SK-N-SH treated with all-trans-retinoic acid at 6 μM for 48 hours (cell line): ENCODE results near the gene ZBTB3.

ENCODE experiments used
- ATAC-seq: fragments of 200-7000 bp; cut with Tn5 transposase; 3 replicates; pipeline ENCODE4 v1.9.1; 2020; ENCODE audit warnings: mild to moderate bottlenecking, moderate library complexity
- ARNTL ChIP-seq: fragments of 450-650 bp; formaldehyde crosslinking; IDR thresholded peaks from 2 replicates; pipeline ENCODE4 v1.5.0; 2020; ENCODE audit warnings: low read depth, mild to moderate bottlenecking, moderate library complexity, borderline replicate concordance
- BACH2 ChIP-seq: fragments of 250-450 bp; sonication (Bioruptor Pico); IDR thresholded peaks from 2 replicates; pipeline ENCODE4 v1.9.0; 2021; ENCODE audit warnings: mild to moderate bottlenecking, borderline replicate concordance
- CREB5 ChIP-seq: fragments of 250-450 bp; sonication (Bioruptor Pico); IDR thresholded peaks from 2 replicates; pipeline ENCODE4 v1.5.1; 2020; ENCODE audit warnings: low read depth, mild to moderate bottlenecking, moderate library complexity
- CSDC2 ChIP-seq: fragments of 250-450 bp; sonication (Bioruptor Pico); IDR thresholded peaks from 2 replicates; pipeline ENCODE4 v1.5.0; 2020; ENCODE audit warnings: mild to moderate bottlenecking, moderate library complexity
- ESRRG ChIP-seq: fragments of 250-450 bp; sonication (Bioruptor Pico); IDR thresholded peaks from 2 replicates; pipeline ENCODE4 v1.6.1; 2021; ENCODE audit warnings: mild to moderate bottlenecking
- GLIS3 ChIP-seq: fragments of 250-450 bp; sonication (Bioruptor Pico); IDR thresholded peaks from 2 replicates; pipeline ENCODE4 v1.5.0; 2020; ENCODE audit warnings: mild to moderate bottlenecking, moderate library complexity
- ISL1 ChIP-seq: fragments of 250-450 bp; sonication (Bioruptor Pico); IDR thresholded peaks from 2 replicates; pipeline ENCODE4 v2.1.2; 2022; ENCODE audit warnings: mild to moderate bottlenecking, moderate library complexity
- POU6F1 ChIP-seq: fragments of 250-450 bp; sonication (Bioruptor Pico); IDR thresholded peaks from 2 replicates; pipeline ENCODE4 v1.8.0; 2021; ENCODE audit warnings: low read depth, mild to moderate bottlenecking, moderate library complexity, borderline replicate concordance
- PPARA ChIP-seq: fragments of 250-450 bp; sonication (Bioruptor Pico); IDR thresholded peaks from 2 replicates; pipeline ENCODE4 v1.5.0; 2020; ENCODE audit warnings: mild to moderate bottlenecking, borderline replicate concordance
- RARB ChIP-seq: fragments of 250-450 bp; sonication (Bioruptor Pico); IDR thresholded peaks from 2 replicates; pipeline ENCODE4 v1.8.0; 2021; ENCODE audit warnings: mild to moderate bottlenecking, moderate library complexity
- SNAI2 ChIP-seq: fragments of 250-450 bp; sonication (Bioruptor Pico); IDR thresholded peaks from 2 replicates; pipeline ENCODE4 v1.5.0; 2020; ENCODE audit warnings: mild to moderate bottlenecking, moderate library complexity
- TCF4 ChIP-seq: fragments of 250-450 bp; sonication (Bioruptor Pico); IDR thresholded peaks from 2 replicates; pipeline ENCODE4 v1.8.0; 2021; ENCODE audit warnings: mild to moderate bottlenecking, moderate library complexity, borderline replicate concordance
- TOX ChIP-seq: fragments of 250-450 bp; sonication (Bioruptor Pico); IDR thresholded peaks from 2 replicates; pipeline ENCODE4 v1.8.0; 2021; ENCODE audit warnings: mild to moderate bottlenecking, moderate library complexity, borderline replicate concordance
- ZFP3 ChIP-seq: fragments of 250-450 bp; sonication (Bioruptor Pico); IDR thresholded peaks from 2 replicates; pipeline ENCODE4 v1.5.0; 2020; ENCODE audit warnings: mild to moderate bottlenecking, moderate library complexity
- ZFP30 ChIP-seq: fragments of 450-650 bp; formaldehyde crosslinking; IDR thresholded peaks from 2 replicates; pipeline ENCODE4 v1.5.0; 2022; ENCODE audit warnings: mild to moderate bottlenecking, moderate library complexity
- ZNF565 ChIP-seq: fragments of 450-650 bp; formaldehyde crosslinking; conservative IDR thresholded peaks from 2 replicates; pipeline ENCODE4 v1.5.0; 2020; ENCODE audit warnings: low read depth, mild to moderate bottlenecking, moderate library complexity
- ZNF8 ChIP-seq: fragments of 450-650 bp; formaldehyde crosslinking; IDR thresholded peaks from 2 replicates; pipeline ENCODE4 v1.5.0; 2020; ENCODE audit warnings: mild to moderate bottlenecking, moderate library complexity
- TF ChIP-seq, protein P1 (sequence below): fragments of 250-450 bp; sonication (Bioruptor Pico); IDR thresholded peaks from 2 replicates; pipeline ENCODE4 v1.5.1; 2021; ENCODE audit warnings: mild to moderate bottlenecking, moderate library complexity
- TF ChIP-seq, protein P2 (sequence below): fragments of 250-450 bp; sonication (Bioruptor Pico); IDR thresholded peaks from 2 replicates; pipeline ENCODE4 v1.5.0; 2020; ENCODE audit warnings: mild to moderate bottlenecking, moderate library complexity
- TF ChIP-seq, protein P3 (sequence below): fragments of 250-450 bp; sonication (Bioruptor Pico); IDR thresholded peaks from 2 replicates; pipeline ENCODE4 v1.8.0; 2020; ENCODE audit warnings: mild to moderate bottlenecking, moderate library complexity, borderline replicate concordance

Gene ZBTB3

DNA sequence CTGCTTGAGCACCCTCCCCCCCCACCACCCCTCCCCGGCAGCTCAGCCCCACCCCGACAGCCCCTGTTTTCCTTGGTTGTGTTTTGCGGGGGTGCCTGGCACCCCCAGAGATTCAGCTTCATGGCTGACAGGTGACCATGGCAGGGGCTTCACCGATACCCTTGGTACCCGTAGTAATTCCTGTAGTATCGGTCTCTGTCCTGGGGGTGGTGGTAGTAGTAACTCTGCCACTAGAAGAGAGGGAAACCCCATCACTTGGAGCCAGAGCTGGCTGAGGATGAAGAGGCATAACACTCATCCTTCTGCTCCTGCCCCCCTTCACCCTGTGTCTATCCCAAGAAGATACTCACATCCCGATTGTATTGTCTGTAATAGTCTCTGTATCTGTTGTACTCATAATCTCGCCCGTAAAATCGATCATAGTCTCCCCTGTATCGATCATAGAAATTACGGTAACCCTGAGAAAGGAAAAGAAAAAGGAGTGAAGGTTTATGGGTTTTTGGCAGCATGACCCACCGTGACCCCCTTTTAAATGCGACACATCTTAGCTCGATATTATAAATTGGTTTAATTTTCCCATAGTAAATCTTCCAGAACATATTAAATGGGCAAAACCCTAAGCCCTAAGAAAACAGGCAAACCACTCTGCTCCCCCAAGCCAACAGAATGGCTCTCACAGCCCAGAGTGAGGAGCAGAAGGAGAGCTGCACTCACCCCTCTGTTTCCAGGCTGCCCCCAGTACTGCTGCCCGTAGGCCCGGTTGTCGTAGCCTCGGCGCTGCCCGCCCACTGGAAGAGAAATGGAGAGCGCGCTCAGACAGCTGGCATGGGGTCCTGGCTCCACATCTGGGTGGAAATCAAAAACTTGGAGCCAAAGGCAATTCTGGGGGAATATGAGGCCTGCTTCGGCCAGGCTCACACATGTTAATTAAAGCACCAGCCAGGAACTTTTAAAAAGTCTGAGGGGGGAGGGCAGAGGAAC lies 38.5 kb downstream of the ZBTB3 start:
- ATAC-seq: no peak
- no peak for TF ChIP-seq PPARA
- no peak for TF ChIP-seq CREB5 (CRISPR knock-in tag)
- TF ChIP-seq, protein P1, sequence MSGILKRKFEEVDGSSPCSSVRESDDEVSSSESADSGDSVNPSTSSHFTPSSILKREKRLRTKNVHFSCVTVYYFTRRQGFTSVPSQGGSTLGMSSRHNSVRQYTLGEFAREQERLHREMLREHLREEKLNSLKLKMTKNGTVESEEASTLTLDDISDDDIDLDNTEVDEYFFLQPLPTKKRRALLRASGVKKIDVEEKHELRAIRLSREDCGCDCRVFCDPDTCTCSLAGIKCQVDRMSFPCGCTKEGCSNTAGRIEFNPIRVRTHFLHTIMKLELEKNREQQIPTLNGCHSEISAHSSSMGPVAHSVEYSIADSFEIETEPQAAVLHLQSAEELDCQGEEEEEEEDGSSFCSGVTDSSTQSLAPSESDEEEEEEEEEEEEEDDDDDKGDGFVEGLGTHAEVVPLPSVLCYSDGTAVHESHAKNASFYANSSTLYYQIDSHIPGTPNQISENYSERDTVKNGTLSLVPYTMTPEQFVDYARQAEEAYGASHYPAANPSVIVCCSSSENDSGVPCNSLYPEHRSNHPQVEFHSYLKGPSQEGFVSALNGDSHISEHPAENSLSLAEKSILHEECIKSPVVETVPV (CRISPR knock-in tag): no peak
- no peak for TF ChIP-seq ISL1 (CRISPR knock-in tag)
- TF ChIP-seq, protein P2, sequence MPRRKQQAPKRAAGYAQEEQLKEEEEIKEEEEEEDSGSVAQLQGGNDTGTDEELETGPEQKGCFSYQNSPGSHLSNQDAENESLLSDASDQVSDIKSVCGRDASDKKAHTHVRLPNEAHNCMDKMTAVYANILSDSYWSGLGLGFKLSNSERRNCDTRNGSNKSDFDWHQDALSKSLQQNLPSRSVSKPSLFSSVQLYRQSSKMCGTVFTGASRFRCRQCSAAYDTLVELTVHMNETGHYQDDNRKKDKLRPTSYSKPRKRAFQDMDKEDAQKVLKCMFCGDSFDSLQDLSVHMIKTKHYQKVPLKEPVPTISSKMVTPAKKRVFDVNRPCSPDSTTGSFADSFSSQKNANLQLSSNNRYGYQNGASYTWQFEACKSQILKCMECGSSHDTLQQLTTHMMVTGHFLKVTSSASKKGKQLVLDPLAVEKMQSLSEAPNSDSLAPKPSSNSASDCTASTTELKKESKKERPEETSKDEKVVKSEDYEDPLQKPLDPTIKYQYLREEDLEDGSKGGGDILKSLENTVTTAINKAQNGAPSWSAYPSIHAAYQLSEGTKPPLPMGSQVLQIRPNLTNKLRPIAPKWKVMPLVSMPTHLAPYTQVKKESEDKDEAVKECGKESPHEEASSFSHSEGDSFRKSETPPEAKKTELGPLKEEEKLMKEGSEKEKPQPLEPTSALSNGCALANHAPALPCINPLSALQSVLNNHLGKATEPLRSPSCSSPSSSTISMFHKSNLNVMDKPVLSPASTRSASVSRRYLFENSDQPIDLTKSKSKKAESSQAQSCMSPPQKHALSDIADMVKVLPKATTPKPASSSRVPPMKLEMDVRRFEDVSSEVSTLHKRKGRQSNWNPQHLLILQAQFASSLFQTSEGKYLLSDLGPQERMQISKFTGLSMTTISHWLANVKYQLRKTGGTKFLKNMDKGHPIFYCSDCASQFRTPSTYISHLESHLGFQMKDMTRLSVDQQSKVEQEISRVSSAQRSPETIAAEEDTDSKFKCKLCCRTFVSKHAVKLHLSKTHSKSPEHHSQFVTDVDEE (CRISPR knock-in tag): no peak
- no peak for TF ChIP-seq RARB (CRISPR knock-in tag)
- no peak for TF ChIP-seq TCF4 (CRISPR knock-in tag)
- no peak for TF ChIP-seq ZFP30 (CRISPR knock-in tag)
- TF ChIP-seq ARNTL (CRISPR knock-in tag): no peak
- no peak for TF ChIP-seq ESRRG (CRISPR knock-in tag)
- no peak for TF ChIP-seq SNAI2
- TF ChIP-seq GLIS3 (CRISPR knock-in tag): no peak
- no peak for TF ChIP-seq BACH2 (CRISPR knock-in tag)
- no peak for TF ChIP-seq ZNF565
- TF ChIP-seq, protein P3, sequence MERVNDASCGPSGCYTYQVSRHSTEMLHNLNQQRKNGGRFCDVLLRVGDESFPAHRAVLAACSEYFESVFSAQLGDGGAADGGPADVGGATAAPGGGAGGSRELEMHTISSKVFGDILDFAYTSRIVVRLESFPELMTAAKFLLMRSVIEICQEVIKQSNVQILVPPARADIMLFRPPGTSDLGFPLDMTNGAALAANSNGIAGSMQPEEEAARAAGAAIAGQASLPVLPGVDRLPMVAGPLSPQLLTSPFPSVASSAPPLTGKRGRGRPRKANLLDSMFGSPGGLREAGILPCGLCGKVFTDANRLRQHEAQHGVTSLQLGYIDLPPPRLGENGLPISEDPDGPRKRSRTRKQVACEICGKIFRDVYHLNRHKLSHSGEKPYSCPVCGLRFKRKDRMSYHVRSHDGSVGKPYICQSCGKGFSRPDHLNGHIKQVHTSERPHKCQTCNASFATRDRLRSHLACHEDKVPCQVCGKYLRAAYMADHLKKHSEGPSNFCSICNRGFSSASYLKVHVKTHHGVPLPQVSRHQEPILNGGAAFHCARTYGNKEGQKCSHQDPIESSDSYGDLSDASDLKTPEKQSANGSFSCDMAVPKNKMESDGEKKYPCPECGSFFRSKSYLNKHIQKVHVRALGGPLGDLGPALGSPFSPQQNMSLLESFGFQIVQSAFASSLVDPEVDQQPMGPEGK: no peak
- TF ChIP-seq CSDC2 (CRISPR knock-in tag): no peak
- no peak for TF ChIP-seq ZNF8 (CRISPR knock-in tag)

GRCh38 chr11:62713343-62713742 lies 40.6 kb downstream of the ZBTB3 start:
- ATAC-seq: no peak
- no peak for TF ChIP-seq ZNF8 (CRISPR knock-in tag)
- no peak for TF ChIP-seq POU6F1
- TF ChIP-seq SNAI2: no peak
- no peak for TF ChIP-seq PPARA
- no peak for TF ChIP-seq ZFP3 (CRISPR knock-in tag)
- TF ChIP-seq, all 23 proteins: peak for 0

GRCh38 chr11:62712861-62713260 lies 41.1 kb downstream of the ZBTB3 start:
- ATAC-seq: no peak
- no peak for TF ChIP-seq ARNTL (CRISPR knock-in tag)
- TF ChIP-seq ZFP3 (CRISPR knock-in tag): no peak
- no peak for TF ChIP-seq TOX (CRISPR knock-in tag)
- TF ChIP-seq TCF4 (CRISPR knock-in tag): no peak
- TF ChIP-seq, protein P2 (CRISPR knock-in tag): no peak
- TF ChIP-seq, protein P3: no peak
- TF ChIP-seq, protein P1 (CRISPR knock-in tag): no peak
- no peak for TF ChIP-seq ISL1 (CRISPR knock-in tag)
- no peak for TF ChIP-seq RARB (CRISPR knock-in tag)
- no peak for TF ChIP-seq ZNF565
